Keratinocyte (primary cell): ENCODE data around the gene ADAMTS2. TPM values are rescaled to one million over a fixed set of nuclear protein-coding genes. Genes with fewer than 3 reads are reported as not detected.

Experiments used
- DNase-seq: peaks from one replicate; pipeline ENCODE4 v3.0.0-alpha.2; 2011; ENCODE audit warnings: low read depth, missing footprints, low spot score
- FAIRE-seq: peaks from 2 replicates; lab custom pipeline; 2011; peaks lifted over from hg19 to GRCh38; lab: Jason Lieb, UNC
- H2AFZ ChIP-seq: 2 replicates; pipeline ENCODE4 v1.6.0; 2012; ENCODE audit warnings: low read length, control low read depth, inconsistent platforms; ENCODE audit not compliant: control insufficient read depth
- H3K27ac ChIP-seq: 2 replicates; pipeline ENCODE4 v1.5.1; 2011; ENCODE audit warnings: low read length; ENCODE audit not compliant: control insufficient read depth, insufficient read depth
- H3K27me3 ChIP-seq: 3 replicates; pipeline ENCODE4 v1.6.0; 2011; ENCODE audit warnings: low read length; ENCODE audit not compliant: control insufficient read depth, insufficient read depth; ENCODE audit errors: extremely low read depth
- H3K36me3 ChIP-seq, 2 experiments: 2 replicates in 1 of 2; 3 replicates in 1 of 2; pipeline ENCODE4 v1.5.1; 2011; ENCODE audit warnings: low read length in 2 of 2, mild to moderate bottlenecking in 1 of 2; ENCODE audit not compliant: control insufficient read depth in 2 of 2, insufficient read depth in 2 of 2; ENCODE audit errors: extremely low read depth in 1 of 2
- H3K4me1 ChIP-seq: 3 replicates; pipeline ENCODE4 v1.5.1; 2011; ENCODE audit warnings: low read length; ENCODE audit not compliant: control insufficient read depth, insufficient read depth; ENCODE audit errors: extremely low read depth
- H3K4me2 ChIP-seq: 3 replicates; pipeline ENCODE4 v1.6.0; 2011; ENCODE audit warnings: low read depth, low read length; ENCODE audit not compliant: control insufficient read depth, insufficient read depth; ENCODE audit errors: extremely low read depth
- H3K4me3 ChIP-seq, 3 experiments: fragments of 200-600 bp in 1 of 3; sonication (generic) in 1 of 3; 2 replicates in 2 of 3; 3 replicates in 1 of 3; pipeline ENCODE4 v1.5.1; 2011 to 2016; ENCODE audit warnings: low read length in 3 of 3, mild to moderate bottlenecking in 3 of 3, control low read depth in 2 of 3, inconsistent platforms in 1 of 3, low read depth in 1 of 3, mixed read lengths in 1 of 3, mixed run types in 1 of 3, moderate library complexity in 1 of 3; ENCODE audit not compliant: control insufficient read depth in 2 of 3, insufficient read depth in 2 of 3; ENCODE audit errors: extremely low read depth in 1 of 3
- H3K79me2 ChIP-seq: 2 replicates; pipeline ENCODE4 v1.6.0; 2012; ENCODE audit warnings: low read length; ENCODE audit not compliant: control insufficient read depth, insufficient read depth
- H3K9ac ChIP-seq: 3 replicates; pipeline ENCODE4 v1.6.0; 2011; ENCODE audit warnings: low read length; ENCODE audit not compliant: control insufficient read depth, insufficient read depth; ENCODE audit errors: extremely low read depth
- H3K9me1 ChIP-seq: 3 replicates; pipeline ENCODE4 v1.6.0; 2011; ENCODE audit warnings: low read length; ENCODE audit not compliant: control insufficient read depth, insufficient read depth; ENCODE audit errors: extremely low read depth
- H3K9me3 ChIP-seq: 2 replicates; pipeline ENCODE4 v1.5.1; 2012; ENCODE audit warnings: low read depth, low read length; ENCODE audit not compliant: control insufficient read depth
- H4K20me1 ChIP-seq: 3 replicates; pipeline ENCODE4 v1.6.0; 2011; ENCODE audit warnings: low read length; ENCODE audit not compliant: control insufficient read depth, insufficient read depth; ENCODE audit errors: extremely low read depth
- EZH2 ChIP-seq: IDR thresholded peaks from one replicate; pipeline ENCODE4 v1.6.1; 2012; ENCODE audit warnings: inconsistent platforms, mild to moderate bottlenecking, low read length, moderate library complexity
- dilution Hi-C: fragments of 300-500 bp; cut with MboI; formaldehyde crosslinking; loops from one replicate; pipeline ENCODE4 v1.7.0; 2020; ENCODE audit warnings: low sequenced_read_pairs; ENCODE audit not compliant: extremely low pct_ligation_motif_present
- polyA plus RNA-seq, 5 experiments: library from polyadenylated mRNA; depleted of rRNA in 3 of 5; stranded (reverse) in 3 of 5; stranded (forward) in 1 of 5; unstranded in 1 of 5; fragments of >200 nt; gene quantifications; 1 replicate in 1 of 5; 2 replicates in 3 of 5; 3 replicates in 1 of 5; pipeline versions ENCODE4 v1.2.1 to v1.2.3, GENCODE V29; 2011 to 2012; ENCODE audit warnings: missing spikeins in 2 of 5, low read depth in 1 of 5, low replicate concordance in 1 of 5
- TF ChIP-seq, protein P1 (sequence below), 3 experiments: IDR thresholded peaks in 1 of 3; conservative IDR thresholded peaks in 1 of 3; optimal IDR thresholded peaks in 1 of 3; 2 replicates in 2 of 3; 3 replicates in 1 of 3; pipeline versions ENCODE3 to v1.5.1; 2011; ENCODE audit warnings: low read length in 3 of 3, mild to moderate bottlenecking in 3 of 3, moderate library complexity in 2 of 3, control low read depth in 1 of 3, inconsistent platforms in 1 of 3; ENCODE audit not compliant: insufficient read depth in 2 of 3; ENCODE audit errors: extremely low read depth in 1 of 3

ADAMTS2 gene
- polyA plus RNA-seq, 1 donor (not counting 4 experiments of a cell fraction or from before 2014, with no cell fraction given) = not detected

DNA sequence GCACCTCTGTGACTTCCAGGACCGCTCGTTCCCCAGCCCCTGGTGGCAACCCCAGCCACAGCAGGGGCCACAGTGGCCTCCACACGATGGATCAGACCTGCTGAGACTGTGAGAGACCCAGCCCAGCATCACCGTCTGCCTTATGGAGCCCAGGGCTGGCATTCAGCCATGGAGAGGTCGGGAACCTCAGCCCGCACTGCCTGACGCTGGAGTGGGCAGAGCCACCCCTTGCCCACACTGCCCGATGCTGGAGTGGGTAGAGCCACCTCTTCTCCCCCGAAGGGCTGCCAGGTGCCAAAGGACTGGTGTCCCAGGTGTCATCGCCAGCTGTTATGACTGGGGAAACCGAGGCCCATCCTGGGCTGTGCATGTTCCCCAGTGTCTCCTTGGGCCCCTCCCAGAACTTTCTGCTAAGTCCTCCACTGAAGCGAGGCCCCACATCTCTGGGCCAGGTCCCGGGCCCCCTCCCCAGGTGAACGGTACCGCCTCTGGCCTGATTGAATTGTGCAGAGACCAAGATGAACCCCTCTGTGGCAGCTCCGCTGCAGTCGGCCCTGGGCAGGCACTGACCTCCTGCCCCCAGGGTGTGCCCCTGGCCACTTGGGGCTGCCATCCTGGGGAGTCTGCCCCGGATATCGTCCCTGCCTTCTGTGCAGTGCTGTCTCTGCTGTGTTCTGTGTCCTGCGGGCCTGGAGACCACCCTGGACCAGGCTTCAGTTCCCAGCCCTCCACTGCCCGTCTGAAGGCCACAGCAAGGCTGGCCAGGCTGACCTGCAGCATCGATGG is 137.1 kb downstream of the ADAMTS2 start:
- Histone ChIP-seq H3K4me3 (no peak overlapping the region), H3K4me2 (no peak overlapping the region), H3K9me3 (peaks cover 16% of the 10 kb centered on the region), H3K27me3 (no peaks in the 10 kb centered on the region), H3K79me2 (no peaks in the 10 kb centered on the region), H2AFZ (no peak overlapping the region), H3K9me1 (no peaks in the 10 kb centered on the region), H3K27ac (no peak overlapping the region), H3K4me1 (no peaks in the 10 kb centered on the region), H3K36me3 (no peaks in the 10 kb centered on the region), H3K9ac (no peak overlapping the region), H4K20me1 (no peaks in the 10 kb centered on the region)
- TF ChIP-seq EZH2 = no peak
- TF ChIP-seq, protein P1, sequence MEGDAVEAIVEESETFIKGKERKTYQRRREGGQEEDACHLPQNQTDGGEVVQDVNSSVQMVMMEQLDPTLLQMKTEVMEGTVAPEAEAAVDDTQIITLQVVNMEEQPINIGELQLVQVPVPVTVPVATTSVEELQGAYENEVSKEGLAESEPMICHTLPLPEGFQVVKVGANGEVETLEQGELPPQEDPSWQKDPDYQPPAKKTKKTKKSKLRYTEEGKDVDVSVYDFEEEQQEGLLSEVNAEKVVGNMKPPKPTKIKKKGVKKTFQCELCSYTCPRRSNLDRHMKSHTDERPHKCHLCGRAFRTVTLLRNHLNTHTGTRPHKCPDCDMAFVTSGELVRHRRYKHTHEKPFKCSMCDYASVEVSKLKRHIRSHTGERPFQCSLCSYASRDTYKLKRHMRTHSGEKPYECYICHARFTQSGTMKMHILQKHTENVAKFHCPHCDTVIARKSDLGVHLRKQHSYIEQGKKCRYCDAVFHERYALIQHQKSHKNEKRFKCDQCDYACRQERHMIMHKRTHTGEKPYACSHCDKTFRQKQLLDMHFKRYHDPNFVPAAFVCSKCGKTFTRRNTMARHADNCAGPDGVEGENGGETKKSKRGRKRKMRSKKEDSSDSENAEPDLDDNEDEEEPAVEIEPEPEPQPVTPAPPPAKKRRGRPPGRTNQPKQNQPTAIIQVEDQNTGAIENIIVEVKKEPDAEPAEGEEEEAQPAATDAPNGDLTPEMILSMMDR (optimal IDR thresholded peaks at IDR 0.05 in 1 of 3, IDR thresholded peaks at IDR 0.05 in 1 of 3, conservative IDR thresholded peaks at IDR 0.05 in 1 of 3; ENCODE audit: extremely low read depth in 1 of 3, insufficient read depth in 2 of 3, low read length in 3 of 3) = no peak
- dilution Hi-C loops = no loop called here
- DNase-seq = no peak
- FAIRE-seq = no peak

DNA sequence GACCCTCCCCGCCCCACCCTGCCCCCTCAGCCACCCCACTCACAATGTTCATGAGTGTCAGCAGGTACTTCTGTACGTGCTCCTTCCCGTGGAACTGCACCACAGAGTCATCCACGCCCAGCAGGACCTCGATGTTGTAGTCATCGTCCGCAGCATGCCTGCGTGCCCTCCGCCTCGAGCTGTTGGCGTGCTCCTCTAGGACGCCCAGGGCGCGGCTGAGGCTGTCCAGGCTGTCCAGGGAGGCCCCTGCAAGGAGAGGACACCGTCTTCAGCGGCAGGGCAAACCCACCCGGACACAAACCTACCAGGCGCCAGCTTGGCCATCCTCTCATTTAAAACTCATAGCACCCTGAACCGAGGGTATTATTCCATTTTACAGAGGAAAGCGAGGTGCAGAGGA is 137.8 kb downstream of the ADAMTS2 start:
- Histone ChIP-seq H3K27me3 (no peaks in the 10 kb centered on the region), H4K20me1 (no peaks in the 10 kb centered on the region), H3K4me1 (no peaks in the 10 kb centered on the region), H3K79me2 (no peaks in the 10 kb centered on the region), H2AFZ (no peak overlapping the region), H3K27ac (no peak overlapping the region), H3K9me1 (no peaks in the 10 kb centered on the region), H3K9ac (no peak overlapping the region), H3K9me3 (peaks cover 19% of the 10 kb centered on the region), H3K4me2 (no peak overlapping the region), H3K4me3 (no peak overlapping the region), H3K36me3 (no peaks in the 10 kb centered on the region)
- TF ChIP-seq EZH2 = no peak
- TF ChIP-seq, protein P1 (optimal IDR thresholded peaks at IDR 0.05 in 1 of 3, IDR thresholded peaks at IDR 0.05 in 1 of 3, conservative IDR thresholded peaks at IDR 0.05 in 1 of 3; ENCODE audit: extremely low read depth in 1 of 3, insufficient read depth in 2 of 3, low read length in 3 of 3) = no peak
- DNase-seq (no peak), FAIRE-seq (no peak)
- dilution Hi-C loops = no loop called here
